Heart left ventricle (tissue), 16 donors: ENCODE results near the gene CLDN18. TPM values are rescaled to one million over a fixed set of nuclear protein-coding genes. Genes with fewer than 3 reads are reported as not detected.
A peak's percentile ranks its signal among the peaks of the same experiment; 100 is the strongest.

Experiments used
- ATAC-seq, 4 donors: fragments of 200-7000 bp; cut with Tn5 transposase; one replicate each; pipeline ENCODE4 v1.9.1; 2020 to 2022; ENCODE audit warnings: moderate library complexity in 4 of 4, mild to moderate bottlenecking in 3 of 4, moderate number of reproducible peaks in 1 of 4
- DNase-seq, 5 donors: peaks; one replicate each; pipeline ENCODE4 v3.0.0-alpha.2; 2020
- H3K27ac ChIP-seq, 12 donors: fragments of 200-600 bp; sonication (generic) in 4 of 12; one replicate each; pipeline versions ENCODE4 v1.5.0 to v1.8.0; 2016 to 2022; ENCODE audit warnings: mild to moderate bottlenecking in 2 of 12
- H3K27me3 ChIP-seq, 9 donors: fragments of 200-600 bp; sonication (generic) in 2 of 9; one replicate each; pipeline versions ENCODE4 v1.5.1 to v1.8.0; 2016 to 2022; ENCODE audit warnings: mild to moderate bottlenecking in 3 of 9
- H3K36me3 ChIP-seq, 9 donors: fragments of 200-600 bp; sonication (generic) in 2 of 9; one replicate each; pipeline versions ENCODE4 v1.5.0 to v1.8.0; 2018 to 2022; ENCODE audit warnings: mild to moderate bottlenecking in 2 of 9
- H3K4me1 ChIP-seq, 12 donors: fragments of 200-600 bp; sonication (generic) in 4 of 12; one replicate each; pipeline versions ENCODE4 v1.5.0 to v1.8.0; 2016 to 2022; ENCODE audit warnings: mild to moderate bottlenecking in 3 of 12
- H3K4me3 ChIP-seq, 12 donors: fragments of 200-600 bp; sonication (generic) in 4 of 12; one replicate each; pipeline versions ENCODE4 v1.5.0 to v1.8.0; 2017 to 2022; ENCODE audit warnings: mild to moderate bottlenecking in 9 of 12, moderate library complexity in 4 of 12
- H3K9me3 ChIP-seq, 12 donors: fragments of 200-600 bp; sonication (generic) in 4 of 12; one replicate each; pipeline versions ENCODE4 v1.5.0 to v1.8.0; 2016 to 2022; ENCODE audit warnings: mild to moderate bottlenecking in 1 of 12
- POLR2A ChIP-seq, 2 donors: fragments of 450-650 bp; IDR thresholded peaks; one replicate each; pipeline ENCODE4 v1.6.1; 2017; ENCODE audit warnings: antibody characterized with exemption in 2 of 2, mild to moderate bottlenecking in 2 of 2, moderate library complexity in 2 of 2
- WGBS, 4 donors: extraction: QIAGEN DNeasy Blood & Tissue Kit in 2 of 4; methylation state at CpG; one replicate each; pipeline versions ENCODE4 v1.1.5 to v1.1.7; 2013 to 2018; 5-methylcytosine and 5-hydroxymethylcytosine counted together
- intact Hi-C, 10 donors: fragments of 100-400 bp; cut with DNase I; formaldehyde crosslinking; loops; one replicate each; pipeline versions ENCODE4 v1.11.1 to v1.14.2; 2022
- polyA plus RNA-seq, 2 donors: library from polyadenylated mRNA; stranded (reverse); fragments of 200-250 nt; gene quantifications; one replicate each; pipeline ENCODE4 v1.2.3, GENCODE V29; 2013
- total RNA-seq, 9 donors: library from RNA; depleted of rRNA in 2 of 9; stranded (reverse); fragments of >200 nt in 2 of 9; fragmentation: NEBNext Ultra II Directional in 3 of 9; extraction: Animal tissue kit (Norgen Biotek cat#: 25700) in 3 of 9; gene quantifications; one replicate each; pipeline versions ENCODE4 v1.1.0 to v1.2.4, GENCODE V29; 2016 to 2023
- TF ChIP-seq, protein P1 (sequence below), 12 donors: fragments of 200-600 bp; sonication (generic) in 4 of 12; IDR thresholded peaks; one replicate each; pipeline versions ENCODE4 v1.5.0 to v1.8.0; 2018 to 2022; ENCODE audit warnings: antibody characterized with exemption in 12 of 12, mild to moderate bottlenecking in 5 of 12
- donor health status: ischemic (EF 13 %, LVEDD 7.1; RV severe dilation, severe dysfunction).
- donor health status: healthy with polysubstance abuse.
- donor health status: DM: no; HTN: yes; CAD: no.
- donor health status: DM: no; HTN: no; CAD: no.
- donor health status: ischemic (EF 25% LVEDD 6.9; RV normal size, moderate dysfunction).
- donor health status: ischemic (EF 25% LVEDD 5.7; RV mildly dilated, moderate dysfunction).
- donor health status: healthy.
- donor health status: DM: yes; HTN: yes; CAD: no.
- donor health status: ischemic (EF 35%, LVEDD 5.7; RV mildly dilated, moderate dysfunction).
- donor health status: nonischemic (EF 11% LVEDD 7.7; RV severe dilation, severe dysfunction).
- donor health status: DM: yes; HTN: yes; CAD: no.
- donor health status: PGD.
- donor health status: ischemic (EF 29% LVEDD 5.4; RV normal size, mild dysfunction).
- donor health status: nonischemic (EF 23%, LVEDD 6.1; RV moderate dilation, normal function).

CLDN18 gene
- total and polyA plus RNA-seq, 11 donors, result 0.01 TPM; not detected in 10

DNA sequence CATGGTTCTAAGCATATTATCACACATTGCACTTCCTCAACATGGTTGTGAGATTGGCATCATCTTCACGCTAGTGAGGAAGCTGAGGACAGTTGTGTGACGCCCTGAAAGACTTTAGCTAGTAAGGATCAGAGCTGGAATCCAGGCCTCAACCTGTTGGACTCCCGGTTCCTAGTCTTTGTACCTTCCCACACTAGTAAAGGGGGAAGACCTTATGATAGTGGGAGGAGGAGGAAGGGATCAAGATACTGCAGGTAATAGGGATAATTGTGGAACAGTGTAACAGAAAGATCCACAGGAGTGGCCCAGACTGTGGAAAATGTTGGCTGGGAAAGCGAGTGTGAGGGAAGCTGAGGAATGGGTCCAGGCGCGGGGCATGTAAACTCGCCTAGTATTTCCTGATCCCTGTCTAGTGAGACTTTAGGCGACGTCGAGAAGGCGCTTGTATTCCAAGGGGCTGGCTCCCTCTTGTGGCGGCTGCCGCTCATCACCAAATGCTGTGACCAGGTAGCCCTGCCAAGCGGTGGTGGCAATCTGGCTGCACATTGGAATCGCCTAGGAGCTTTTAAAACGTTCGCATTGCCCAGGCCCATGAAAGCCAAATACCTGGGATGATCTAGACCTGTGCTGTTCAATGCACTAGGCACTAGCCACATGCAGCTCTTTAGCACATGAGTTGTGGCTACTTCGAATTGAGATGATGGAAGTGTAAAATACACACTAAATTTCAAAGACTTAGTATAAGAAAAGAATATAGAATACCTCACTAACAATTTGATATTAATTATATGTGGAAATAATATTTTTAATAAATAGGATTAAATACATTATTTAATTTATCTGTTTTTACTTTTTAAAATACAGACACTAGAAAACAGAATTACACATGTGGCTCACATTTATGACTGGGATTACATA, 38.8 kb upstream of the CLDN18 start:
- Histone ChIP-seq H3K27me3 (peaks cover 0 to 10% (median 0%) of the 10 kb centered on the region in 9 donors), H3K27ac (no peak overlapping the region), H3K9me3 (no peaks in the 10 kb centered on the region), H3K4me3 (no peak overlapping the region), H3K4me1 (no peaks in the 10 kb centered on the region), H3K36me3 (no peaks in the 10 kb centered on the region)
- peak; percentile 51 to 83 (median 67) for DNase-seq
- 17 to 19% (median 18%) methylated on average over 18 of the region's 18 CpGs for WGBS, 4 donors
- TF ChIP-seq, protein P1, sequence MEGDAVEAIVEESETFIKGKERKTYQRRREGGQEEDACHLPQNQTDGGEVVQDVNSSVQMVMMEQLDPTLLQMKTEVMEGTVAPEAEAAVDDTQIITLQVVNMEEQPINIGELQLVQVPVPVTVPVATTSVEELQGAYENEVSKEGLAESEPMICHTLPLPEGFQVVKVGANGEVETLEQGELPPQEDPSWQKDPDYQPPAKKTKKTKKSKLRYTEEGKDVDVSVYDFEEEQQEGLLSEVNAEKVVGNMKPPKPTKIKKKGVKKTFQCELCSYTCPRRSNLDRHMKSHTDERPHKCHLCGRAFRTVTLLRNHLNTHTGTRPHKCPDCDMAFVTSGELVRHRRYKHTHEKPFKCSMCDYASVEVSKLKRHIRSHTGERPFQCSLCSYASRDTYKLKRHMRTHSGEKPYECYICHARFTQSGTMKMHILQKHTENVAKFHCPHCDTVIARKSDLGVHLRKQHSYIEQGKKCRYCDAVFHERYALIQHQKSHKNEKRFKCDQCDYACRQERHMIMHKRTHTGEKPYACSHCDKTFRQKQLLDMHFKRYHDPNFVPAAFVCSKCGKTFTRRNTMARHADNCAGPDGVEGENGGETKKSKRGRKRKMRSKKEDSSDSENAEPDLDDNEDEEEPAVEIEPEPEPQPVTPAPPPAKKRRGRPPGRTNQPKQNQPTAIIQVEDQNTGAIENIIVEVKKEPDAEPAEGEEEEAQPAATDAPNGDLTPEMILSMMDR (IDR thresholded peaks at IDR 0.05), result peak; percentile 67 to 88 (median 76)
- no peak for TF ChIP-seq POLR2A (IDR thresholded peaks at IDR 0.05)
- intact Hi-C loops, result loop anchor here in 8 of 10 donors (2.0 to 10.0 kb wide), 6 partner anchors 81 to 936 kb away; no protein-coding TSS in a partner anchor
- peak in 3 of 4 donors; percentile 85 to 91 (median 91) for ATAC-seq

DNA sequence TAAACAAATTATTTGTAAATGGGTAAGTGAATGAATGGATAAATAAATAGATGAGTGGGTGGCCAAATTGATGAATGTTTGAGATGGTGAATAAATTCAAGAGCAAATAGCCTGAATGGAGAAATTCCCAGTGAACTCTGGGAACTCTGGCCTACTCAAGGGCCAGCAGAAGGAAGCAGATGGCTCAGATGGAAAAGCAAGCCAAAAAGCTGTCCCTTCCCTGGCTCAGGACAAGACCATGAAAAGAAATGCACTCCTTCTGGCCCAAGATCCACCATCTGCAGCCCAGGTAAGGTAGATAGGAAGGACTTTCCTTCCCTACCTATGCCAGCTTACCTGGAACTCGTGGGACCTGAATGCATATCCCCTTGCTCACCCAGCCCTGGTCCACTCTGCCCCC, 37.6 kb upstream of the CLDN18 start:
- DNase-seq (no peak), ATAC-seq (no peak)
- 67 to 79% (median 73%) methylated on average over 1 of the region's 1 CpG for WGBS, 4 donors
- Histone ChIP-seq H3K9me3 (no peaks in the 10 kb centered on the region), H3K36me3 (no peaks in the 10 kb centered on the region), H3K4me1 (no peaks in the 10 kb centered on the region), H3K27me3 (peaks cover 0 to 10% (median 0%) of the 10 kb centered on the region in 9 donors), H3K4me3 (no peak overlapping the region), H3K27ac (no peak overlapping the region)
- TF ChIP-seq, protein P1 (IDR thresholded peaks at IDR 0.05), result no peak
- TF ChIP-seq POLR2A (IDR thresholded peaks at IDR 0.05), result no peak
- intact Hi-C loops, result loop anchor here in 8 of 10 donors (2.0 to 10.0 kb wide), 6 partner anchors 78 to 938 kb away; no protein-coding TSS in a partner anchor

DNA sequence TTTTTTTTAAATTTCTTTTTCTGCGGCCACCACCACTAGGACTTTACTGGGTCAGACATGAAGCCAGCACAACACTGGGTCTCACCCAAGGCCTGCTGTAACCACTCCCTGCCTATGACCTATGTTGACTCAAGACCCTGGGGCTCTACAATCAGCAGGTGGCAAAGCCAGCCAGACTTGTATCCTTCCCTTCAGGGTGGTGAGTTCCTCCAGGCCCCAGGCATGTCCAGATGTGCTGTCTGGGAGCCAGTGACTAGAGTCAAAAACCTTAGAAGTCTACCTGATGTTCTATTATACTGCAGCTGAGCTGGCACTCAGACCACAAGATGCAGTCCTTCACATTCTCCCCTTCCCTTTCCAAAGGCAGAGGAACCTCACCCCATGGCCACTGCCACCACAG, 31.6 kb upstream of the CLDN18 start:
- H3K27ac ChIP-seq, result no peak overlapping the region
- peaks cover 0 to 11% (median 0%) of the 10 kb centered on the region in 12 donors for H3K9me3 ChIP-seq
- no peaks in the 10 kb centered on the region for H3K36me3 ChIP-seq
- 95 to 100% (median 100%) methylated on average over 1 of the region's 1 CpG for WGBS, 4 donors
- DNase-seq (no peak), ATAC-seq (no peak)
- TF ChIP-seq, protein P1 (IDR thresholded peaks at IDR 0.05), result no peak
- no peak for TF ChIP-seq POLR2A (IDR thresholded peaks at IDR 0.05)
- intact Hi-C loops, result loop anchor here in 4 of 10 donors (10.0 kb wide), 2 partner anchors 874 to 944 kb away; no protein-coding TSS in a partner anchor
- H3K4me1 ChIP-seq, result no peaks in the 10 kb centered on the region
- no peak overlapping the region for H3K4me3 ChIP-seq
- H3K27me3 ChIP-seq, result no peaks in the 10 kb centered on the region

DNA sequence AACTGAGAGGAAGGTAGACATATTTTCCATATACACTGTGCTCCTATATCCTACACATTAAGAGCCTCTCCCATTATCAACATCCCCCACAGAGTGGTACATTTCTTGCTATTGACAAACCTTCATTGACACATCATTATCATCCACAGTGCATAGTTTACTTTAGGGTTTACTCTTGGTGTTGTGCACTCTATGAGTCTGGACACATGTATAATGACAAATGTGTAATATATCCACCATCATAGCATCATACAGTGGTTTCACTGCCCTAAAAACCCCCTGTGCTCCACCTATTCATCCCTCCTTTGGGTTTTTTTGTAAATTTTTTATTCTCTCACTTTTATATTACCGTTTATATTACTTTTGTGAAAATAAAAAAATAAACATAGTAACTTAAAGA, 22.2 kb upstream of the CLDN18 start:
- no peaks in the 10 kb centered on the region for H3K9me3 ChIP-seq
- no peak for ATAC-seq
- H3K27me3 ChIP-seq, result no peaks in the 10 kb centered on the region
- 0 to 38% (median 32%) methylated on average over 1 of the region's 1 CpG for WGBS, 4 donors
- intact Hi-C loops, result no loop called here
- no peaks in the 10 kb centered on the region for H3K36me3 ChIP-seq
- DNase-seq, result no peak
- no peak overlapping the region for H3K27ac ChIP-seq
- no peaks in the 10 kb centered on the region for H3K4me1 ChIP-seq
- TF ChIP-seq, protein P1 (IDR thresholded peaks at IDR 0.05), result no peak
- TF ChIP-seq POLR2A (IDR thresholded peaks at IDR 0.05), result no peak
- H3K4me3 ChIP-seq, result no peak overlapping the region
